ENCODE results near the gene TNXB.
"Not testable (repeated sequence)": the region's sequence is repeated elsewhere in the genome, so short reads cannot be mapped to it uniquely, and the experiment has no call there.

TNXB gene

GRCh38 chr6:32049149-32049548 lies 60.0 kb downstream of the TNXB start:
- H3K4me3 Mint-ChIP-seq, H3K27ac Mint-ChIP-seq: not testable (repeated sequence)

GRCh38 chr6:32047855-32048766 lies 61.0 kb downstream of the TNXB start:
- peak; percentile 81 for ATAC-seq
- Mint-ChIP-seq H3K27me3 (no peaks in the 10 kb centered on the region), H3K27ac (no peak overlapping the region), H3K9me3 (no peaks in the 10 kb centered on the region), H3K4me3 (no peak overlapping the region), H3K4me1 (peaks cover 8% of the 10 kb centered on the region)
- peak; percentile 66 to 72 for DNase-seq

More at GRCh38 chr6:32049149-32049548, 60.0 kb downstream of the TNXB start:
- not testable (repeated sequence) for ATAC-seq, H3K27me3 Mint-ChIP-seq, H3K9me3 Mint-ChIP-seq, DNase-seq, H3K4me1 Mint-ChIP-seq

GRCh38 chr6:32047539-32047854 lies 61.6 kb downstream of the TNXB start:
- ATAC-seq (no peak), DNase-seq (no peak)
- Mint-ChIP-seq H3K27me3 (no peaks in the 10 kb centered on the region), H3K4me1 (peaks cover 8% of the 10 kb centered on the region), H3K27ac (no peak overlapping the region), H3K9me3 (no peaks in the 10 kb centered on the region), H3K4me3 (no peak overlapping the region)

GRCh38 chr6:32047084-32047478 lies 62.1 kb downstream of the TNXB start:
- no peaks in the 10 kb centered on the region for H3K27me3 Mint-ChIP-seq
- no peak overlapping the region for H3K4me3 Mint-ChIP-seq
- no peaks in the 10 kb centered on the region for H3K9me3 Mint-ChIP-seq
- no peak for ATAC-seq
- DNase-seq, result no peak
- H3K4me1 Mint-ChIP-seq, result peaks cover 8% of the 10 kb centered on the region
- H3K27ac Mint-ChIP-seq, result peak overlapping the region in 1 of 2 donors; percentile 3

- no peak overlapping the region for H3K27ac Mint-ChIP-seq
- H3K4me3 Mint-ChIP-seq, result no peak overlapping the region
- H3K9me3 Mint-ChIP-seq, result no peaks in the 10 kb centered on the region
- ATAC-seq (no peak), DNase-seq (no peak)
- H3K4me1 Mint-ChIP-seq, result peaks cover 8% of the 10 kb centered on the region
- H3K27me3 Mint-ChIP-seq, result no peaks in the 10 kb centered on the region
Measured at GRCh38 chr6:32046450-32047083, 62.6 kb downstream of the TNXB start.

GRCh38 chr6:32045811-32046449 lies 63.2 kb downstream of the TNXB start:
- no peaks in the 10 kb centered on the region for H3K9me3 Mint-ChIP-seq
- H3K27me3 Mint-ChIP-seq, result no peaks in the 10 kb centered on the region
- peaks cover 8% of the 10 kb centered on the region for H3K4me1 Mint-ChIP-seq
- no peak for DNase-seq
- ATAC-seq, result no peak
- no peak overlapping the region for H3K4me3 Mint-ChIP-seq
- peak overlapping the region in 1 of 2 donors; percentile 74 for H3K27ac Mint-ChIP-seq

- H3K9me3 Mint-ChIP-seq, H3K4me1 Mint-ChIP-seq, H3K27ac Mint-ChIP-seq, H3K27me3 Mint-ChIP-seq, DNase-seq, H3K4me3 Mint-ChIP-seq, ATAC-seq: not testable (repeated sequence)
Measured at GRCh38 chr6:32044916-32045315, 64.2 kb downstream of the TNXB start.

- not testable (repeated sequence) for H3K9me3 Mint-ChIP-seq, H3K27me3 Mint-ChIP-seq, ATAC-seq
Measured at GRCh38 chr6:32043589-32044380, 65.4 kb downstream of the TNXB start.

GRCh38 chr6:32042276-32042675 lies 66.9 kb downstream of the TNXB start:
- not testable (repeated sequence) for H3K27ac Mint-ChIP-seq, DNase-seq, H3K4me3 Mint-ChIP-seq, H3K9me3 Mint-ChIP-seq, ATAC-seq, H3K27me3 Mint-ChIP-seq, H3K4me1 Mint-ChIP-seq

More at GRCh38 chr6:32043589-32044380, 65.4 kb downstream of the TNXB start:
- not testable (repeated sequence) for H3K27ac Mint-ChIP-seq, H3K4me1 Mint-ChIP-seq, H3K4me3 Mint-ChIP-seq, DNase-seq

GRCh38 chr6:32041385-32041784 lies 67.8 kb downstream of the TNXB start:
- H3K4me3 Mint-ChIP-seq, H3K9me3 Mint-ChIP-seq, DNase-seq, H3K27me3 Mint-ChIP-seq, ATAC-seq, H3K27ac Mint-ChIP-seq: not testable (repeated sequence)
- H3K4me1 Mint-ChIP-seq, result peaks cover 11% of the 10 kb centered on the region

- DNase-seq, H3K4me3 Mint-ChIP-seq, ATAC-seq, H3K27ac Mint-ChIP-seq, H3K9me3 Mint-ChIP-seq, H3K27me3 Mint-ChIP-seq: not testable (repeated sequence)
- H3K4me1 Mint-ChIP-seq, result peaks cover 11% of the 10 kb centered on the region
Measured at GRCh38 chr6:32041050-32041321, 68.2 kb downstream of the TNXB start.

- H3K9me3 Mint-ChIP-seq, DNase-seq, H3K27ac Mint-ChIP-seq, H3K4me3 Mint-ChIP-seq, H3K27me3 Mint-ChIP-seq, ATAC-seq: not testable (repeated sequence)
- peaks cover 11% of the 10 kb centered on the region for H3K4me1 Mint-ChIP-seq
Measured at GRCh38 chr6:32040299-32041049, 68.7 kb downstream of the TNXB start.

- H3K9me3 Mint-ChIP-seq, H3K27ac Mint-ChIP-seq, ATAC-seq, H3K27me3 Mint-ChIP-seq, DNase-seq, H3K4me3 Mint-ChIP-seq: not testable (repeated sequence)
- H3K4me1 Mint-ChIP-seq, result peaks cover 11% of the 10 kb centered on the region
Measured at GRCh38 chr6:32039321-32040274, 69.5 kb downstream of the TNXB start.

GRCh38 chr6:32038878-32039277 lies 70.3 kb downstream of the TNXB start:
- H3K27me3 Mint-ChIP-seq, H3K27ac Mint-ChIP-seq, H3K4me3 Mint-ChIP-seq, ATAC-seq, DNase-seq, H3K9me3 Mint-ChIP-seq: not testable (repeated sequence)
- H3K4me1 Mint-ChIP-seq, result peaks cover 11% of the 10 kb centered on the region

All from stimulated activated naive CD8-positive, alpha-beta T cell treated with anti-CD3 and anti-CD28 coated beads, Interleukin-15, amount 100 ng/mL, for 72 hours (primary cell).